Measurements from ENCODE around the gene MYO5A.

DNA sequence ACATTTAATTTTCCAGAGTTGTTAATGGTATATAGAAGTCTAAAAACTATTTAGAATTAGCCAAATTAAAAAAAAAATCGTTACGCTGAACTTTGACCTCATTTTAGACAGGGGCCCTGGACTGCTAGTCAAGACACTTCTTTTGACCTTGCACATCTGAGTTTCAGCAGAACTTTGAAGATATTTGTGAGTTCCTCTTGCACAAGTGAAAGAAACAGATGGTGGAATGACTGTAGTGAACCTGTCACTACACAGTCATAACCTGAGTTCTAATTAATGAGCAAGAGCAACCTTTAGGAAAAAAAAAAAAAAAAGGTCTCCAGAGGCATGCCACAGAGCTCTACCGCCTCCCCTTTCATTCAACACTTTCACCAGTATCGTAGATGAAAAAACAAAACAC lies 238.4 kb downstream of the MYO5A start:
- TF ChIP-seq EZH2 (IDR thresholded peaks at IDR 0.05) (no peak), YY1 (IDR thresholded peaks at IDR 0.05; ENCODE audit: extremely low read depth, insufficient replicate concordance, low read depth, low read length) (no peak), TCF7L2 (IDR thresholded peaks at IDR 0.05; ENCODE audit: borderline replicate concordance, extremely low read depth, insufficient read depth, insufficient read length) (no peak), POLR2A (IDR thresholded peaks at IDR 0.05; ENCODE audit: borderline replicate concordance, extremely low read depth, insufficient read depth, insufficient read length) (no peak), CTCF (IDR thresholded peaks at IDR 0.05 in 2 of 3, conservative IDR thresholded peaks at IDR 0.05 in 1 of 3; ENCODE audit: borderline replicate concordance in 1 of 3, insufficient read depth in 1 of 3, low read depth in 2 of 3, low read length in 2 of 3) (no peak), POLR2AphosphoS5 (IDR thresholded peaks at IDR 0.05; ENCODE audit: low read depth, low read length) (no peak)

Data from HCT116 (cell line).